Cardiac muscle cell (in vitro differentiated cells and primary cell): ENCODE measurements around the gene NFIA. TPM values are rescaled to one million over a fixed set of nuclear protein-coding genes. Genes with fewer than 3 reads are reported as not detected.

Experiments
- DNase-seq, 2 donors: peaks; one replicate each; pipeline versions ENCODE4 v3.0.0 to v3.0.0-alpha.2; 2010 to 2017; ENCODE audit warnings: low read depth in 1 of 2, low spot score in 1 of 2
- H3K27ac ChIP-seq: fragments of 200-600 bp; sonication (generic); 2 replicates; pipeline ENCODE4 v1.5.1; 2016
- H3K27me3 ChIP-seq: fragments of 200-600 bp; sonication (generic); 2 replicates; pipeline ENCODE4 v1.6.0; 2016; ENCODE audit warnings: control low read depth
- H3K36me3 ChIP-seq: fragments of 200-600 bp; sonication (generic); 2 replicates; pipeline ENCODE4 v1.5.1; 2016; ENCODE audit warnings: control low read depth
- H3K4me1 ChIP-seq: fragments of 200-600 bp; sonication (generic); 2 replicates; pipeline ENCODE4 v1.8.1; 2017; ENCODE audit warnings: low read depth, mild to moderate bottlenecking, mixed run types
- H3K4me3 ChIP-seq: fragments of 200-600 bp; sonication (generic); 2 replicates; pipeline ENCODE4 v1.5.1; 2016; ENCODE audit warnings: mild to moderate bottlenecking
- H3K9me3 ChIP-seq: fragments of 200-600 bp; sonication (generic); 2 replicates; pipeline ENCODE4 v1.5.1; 2017; ENCODE audit warnings: low read depth, mild to moderate bottlenecking, control low read depth
- polyA plus RNA-seq: library from polyadenylated mRNA; unstranded; fragments of >200 nt; fragmentation: Nextera tagmentation; extraction: Ambion mirVana; gene quantifications from 2 replicates; pipeline ENCODE4 v1.2.1, GENCODE V29; 2016
- total RNA-seq: library from RNA; depleted of rRNA; stranded (reverse); fragments of >200 nt; gene quantifications from 2 replicates; pipeline ENCODE4 v1.2.3, GENCODE V29; 2016
- TF ChIP-seq, protein P1 (sequence below): IDR thresholded peaks from 2 replicates; pipeline ENCODE4 v1.5.1; 2012; ENCODE audit warnings: low read depth, mild to moderate bottlenecking, low read length

The NFIA gene
- total and polyA plus RNA-seq, 2 experiments from 2014 or later = 10.1 to 12.0 TPM

DNA sequence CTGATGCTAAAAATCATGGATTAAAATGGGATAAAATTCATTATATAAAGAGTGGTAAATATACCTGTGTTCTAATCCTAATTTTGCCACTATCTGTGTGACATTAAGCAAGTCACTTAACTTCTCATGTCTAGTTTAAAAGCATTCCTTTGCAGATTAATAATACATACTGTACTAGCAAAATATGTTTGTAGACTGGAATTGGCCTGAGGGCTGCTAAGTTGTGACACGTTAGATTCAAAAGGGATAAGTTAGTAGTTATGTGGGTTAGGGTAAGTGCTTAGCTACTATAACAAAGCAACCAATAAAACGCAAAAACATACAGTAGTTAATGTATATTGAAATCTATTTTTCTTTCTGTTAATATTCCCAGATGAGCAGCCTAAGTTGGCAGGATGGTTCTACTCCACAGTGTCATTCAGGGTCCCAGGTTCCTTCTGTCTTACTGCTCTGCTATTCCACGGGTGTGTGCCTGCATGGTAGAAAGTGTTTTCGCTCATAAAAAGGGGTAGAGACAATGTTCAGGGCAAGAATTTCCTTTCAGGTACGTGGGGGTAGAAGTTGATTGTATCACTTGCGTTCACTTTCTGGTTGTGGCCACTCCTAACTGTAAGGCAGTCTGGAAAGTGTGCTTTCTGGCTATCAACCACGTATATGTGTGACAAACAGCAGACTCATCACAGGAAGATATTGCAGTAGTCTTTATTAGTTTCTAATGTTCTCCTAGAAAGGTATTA, 239.8 kb downstream of the NFIA start:
- Histone ChIP-seq H3K9me3 (no peaks in the 10 kb centered on the region), H3K4me3 (no peak overlapping the region), H3K36me3 (no peaks in the 10 kb centered on the region), H3K27ac (no peak overlapping the region), H3K27me3 (no peaks in the 10 kb centered on the region), H3K4me1 (peaks cover 45% of the 10 kb centered on the region)
- no peak for DNase-seq
- TF ChIP-seq, protein P1, sequence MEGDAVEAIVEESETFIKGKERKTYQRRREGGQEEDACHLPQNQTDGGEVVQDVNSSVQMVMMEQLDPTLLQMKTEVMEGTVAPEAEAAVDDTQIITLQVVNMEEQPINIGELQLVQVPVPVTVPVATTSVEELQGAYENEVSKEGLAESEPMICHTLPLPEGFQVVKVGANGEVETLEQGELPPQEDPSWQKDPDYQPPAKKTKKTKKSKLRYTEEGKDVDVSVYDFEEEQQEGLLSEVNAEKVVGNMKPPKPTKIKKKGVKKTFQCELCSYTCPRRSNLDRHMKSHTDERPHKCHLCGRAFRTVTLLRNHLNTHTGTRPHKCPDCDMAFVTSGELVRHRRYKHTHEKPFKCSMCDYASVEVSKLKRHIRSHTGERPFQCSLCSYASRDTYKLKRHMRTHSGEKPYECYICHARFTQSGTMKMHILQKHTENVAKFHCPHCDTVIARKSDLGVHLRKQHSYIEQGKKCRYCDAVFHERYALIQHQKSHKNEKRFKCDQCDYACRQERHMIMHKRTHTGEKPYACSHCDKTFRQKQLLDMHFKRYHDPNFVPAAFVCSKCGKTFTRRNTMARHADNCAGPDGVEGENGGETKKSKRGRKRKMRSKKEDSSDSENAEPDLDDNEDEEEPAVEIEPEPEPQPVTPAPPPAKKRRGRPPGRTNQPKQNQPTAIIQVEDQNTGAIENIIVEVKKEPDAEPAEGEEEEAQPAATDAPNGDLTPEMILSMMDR = no peak

DNA sequence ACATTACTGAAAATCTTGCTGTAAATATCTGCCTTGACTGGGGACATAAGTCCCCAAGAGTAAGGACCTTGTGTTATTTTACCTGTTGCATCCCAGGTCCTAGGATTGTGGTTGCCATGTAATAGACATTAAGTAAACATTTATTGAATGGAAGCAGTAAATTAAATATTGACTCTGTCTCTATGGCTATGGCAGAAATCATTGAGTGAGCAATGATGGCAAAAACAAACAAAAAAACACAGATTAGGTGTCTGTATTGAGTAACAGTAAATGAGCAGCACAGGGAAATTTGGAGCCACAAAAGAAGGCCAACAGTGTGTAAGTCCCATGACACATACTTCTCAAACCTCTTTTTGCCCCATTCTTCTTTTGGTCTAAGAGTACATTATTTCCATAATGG, 240.4 kb downstream of the NFIA start:
- Histone ChIP-seq H3K4me3 (no peak overlapping the region), H3K9me3 (no peaks in the 10 kb centered on the region), H3K27me3 (no peaks in the 10 kb centered on the region), H3K36me3 (no peaks in the 10 kb centered on the region), H3K4me1 (peaks cover 40% of the 10 kb centered on the region), H3K27ac (no peak overlapping the region)
- DNase-seq = no peak
- TF ChIP-seq, protein P1 = no peak

GRCh38 chr1:61323681-61324328, 241.4 kb downstream of the NFIA start:
- Histone ChIP-seq H3K4me1 (peaks cover 31% of the 10 kb centered on the region), H3K9me3 (no peaks in the 10 kb centered on the region), H3K27ac (no peak overlapping the region), H3K27me3 (no peaks in the 10 kb centered on the region), H3K36me3 (no peaks in the 10 kb centered on the region), H3K4me3 (no peak overlapping the region)
- no peak for DNase-seq
- TF ChIP-seq, protein P1 = no peak

- DNase-seq = no peak
- no peaks in the 10 kb centered on the region for H3K36me3 ChIP-seq
- H3K27me3 ChIP-seq = no peaks in the 10 kb centered on the region
- H3K4me3 ChIP-seq = no peak overlapping the region
- no peaks in the 10 kb centered on the region for H3K9me3 ChIP-seq
- H3K4me1 ChIP-seq = peaks cover 11% of the 10 kb centered on the region
- TF ChIP-seq, protein P1 = no peak
- no peak overlapping the region for H3K27ac ChIP-seq
Observed at GRCh38 chr1:61326713-61327112, 244.4 kb downstream of the NFIA start.

GRCh38 chr1:61327436-61327835, 245.1 kb downstream of the NFIA start:
- H3K36me3 ChIP-seq = no peaks in the 10 kb centered on the region
- DNase-seq = no peak
- H3K4me3 ChIP-seq = no peak overlapping the region
- TF ChIP-seq, protein P1 = no peak
- peaks cover 11% of the 10 kb centered on the region for H3K4me1 ChIP-seq
- no peak overlapping the region for H3K27ac ChIP-seq
- H3K27me3 ChIP-seq = no peaks in the 10 kb centered on the region
- H3K9me3 ChIP-seq = no peaks in the 10 kb centered on the region
